ENCODE results near the gene PRR5. TPM values are rescaled to one million over a fixed set of nuclear protein-coding genes. Genes with fewer than 3 reads are reported as not detected.
A peak's percentile ranks its signal among the peaks of the same experiment; 100 is the strongest.

The PRR5 gene
- total RNA-seq, 1 experiment from 2014 or later: 11.8 TPM

DNA sequence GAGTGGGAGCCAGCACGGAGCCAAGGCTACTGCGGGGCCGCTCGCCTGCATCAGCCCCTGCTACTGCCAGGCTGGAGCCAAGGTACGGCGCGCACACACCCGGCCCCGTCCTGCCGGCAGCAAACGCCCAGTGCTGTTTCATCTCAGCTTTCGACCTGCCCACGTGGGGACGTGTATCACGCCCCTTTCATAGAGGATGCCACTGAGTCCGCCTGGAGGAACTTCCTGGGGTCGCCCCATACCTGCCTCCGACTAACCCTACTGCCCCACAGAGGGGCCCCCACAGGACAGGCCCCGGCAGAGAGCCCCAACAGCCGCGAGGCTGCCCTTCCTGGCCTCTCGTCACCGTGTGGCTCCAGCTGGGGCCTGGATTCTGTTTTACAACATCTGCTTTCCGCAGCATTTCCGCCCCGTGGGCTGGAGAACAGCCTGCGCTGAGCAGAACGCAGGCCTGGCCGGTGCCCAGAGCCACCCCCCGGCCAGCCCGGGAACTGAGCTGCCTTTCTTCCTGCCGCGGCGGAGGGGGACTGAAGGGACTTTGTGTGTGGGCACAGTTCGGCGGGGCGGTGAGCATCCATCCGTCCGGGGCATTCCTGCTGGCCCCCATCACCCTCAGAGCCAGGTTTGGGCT, 27.5 kb downstream of the PRR5 start:
- WGBS (ENCODE audit: extremely low coverage, insufficient read length, low lambda C conversion rate): no CpG with 5 or more reads among the region's 39 CpGs
- peak overlapping the region in 1 of 3 experiments; percentile 83; a peak in 2 of 7 replicates for H3K27ac Mint-ChIP-seq

More for the DNA sequence above, 27.5 kb downstream of the PRR5 start:
- Histone ChIP-seq H3K4me2 (ENCODE audit: insufficient read depth, insufficient read length, low read length) (no peak overlapping the region), H4K5ac (ENCODE audit: insufficient read length, low read depth, low read length) (no peak overlapping the region), H2BK5ac (ENCODE audit: insufficient read length, low read length) (no peak overlapping the region), H3K14ac (ENCODE audit: insufficient read depth, low read length) (no peak overlapping the region), H3K4ac (ENCODE audit: low read depth, low read length) (no peak overlapping the region), H3K23ac (ENCODE audit: insufficient read length, low read depth, low read length) (no peak overlapping the region), H2BK120ac (ENCODE audit: low read depth, low read length, poor library complexity, severe bottlenecking) (no peak overlapping the region), H3K23me2 (ENCODE audit: insufficient read length, low read depth, low read length, poor library complexity, severe bottlenecking) (no peaks in the 10 kb centered on the region), H4K91ac (ENCODE audit: insufficient read length, low read depth, low read length) (no peak overlapping the region), H4K20me1 (ENCODE audit: control insufficient read depth, insufficient read depth, insufficient read length) (no peaks in the 10 kb centered on the region), H3K27ac (ENCODE audit: insufficient read length, low read depth, low read length) (no peak overlapping the region), H2AFZ (ENCODE audit: low read length) (no peak overlapping the region), H2BK20ac (ENCODE audit: low read depth, low read length, poor library complexity, severe bottlenecking) (no peak overlapping the region), H3K79me2 (ENCODE audit: insufficient read depth, low read length) (no peaks in the 10 kb centered on the region), H3K4me1 (ENCODE audit: insufficient read depth, low read length) (no peaks in the 10 kb centered on the region), H3K9me3 (ENCODE audit: control insufficient read depth, low read depth, low read length) (no peaks in the 10 kb centered on the region), H2BK12ac (ENCODE audit: insufficient read length, low read depth, low read length) (no peak overlapping the region), H3T11ph (ENCODE audit: low read length) (no peak overlapping the region), H2AK5ac (ENCODE audit: insufficient read length, low read length) (no peak overlapping the region), H3K9ac (ENCODE audit: extremely low read depth, insufficient read length, low read length) (no peak overlapping the region), H3K56ac (ENCODE audit: insufficient read length, low read depth, low read length) (no peak overlapping the region), H4K8ac (replicated peaks; ENCODE audit: insufficient read length, low read depth, low read length) (no peak overlapping the region), H3K79me1 (ENCODE audit: insufficient read depth, low read depth, low read length, poor library complexity, severe bottlenecking) (no peaks in the 10 kb centered on the region), H3K18ac (ENCODE audit: insufficient read length, low read depth, low read length) (no peak overlapping the region), H3K27me3 (ENCODE audit: insufficient read depth, low read length) (no peaks in the 10 kb centered on the region), H2BK15ac (ENCODE audit: low read depth, low read length) (no peak overlapping the region)
- Mint-ChIP-seq H3K36me3 (ENCODE audit: insufficient read depth in 1 of 3, low read depth in 3 of 3) (peaks cover 0 to 3% (median 0%) of the 10 kb centered on the region in 3 experiments; a peak in 1 of 7 replicates), H3K4me3 (no peak overlapping the region), H3K4me1 (peaks cover under 1 to 12% of the 10 kb centered on the region in 2 experiments; a peak in 2 of 4 replicates), H3K27me3 (ENCODE audit: low read depth) (no peaks in the 10 kb centered on the region), H3K9me3 (no peaks in the 10 kb centered on the region)
- TF ChIP-seq, protein P1, sequence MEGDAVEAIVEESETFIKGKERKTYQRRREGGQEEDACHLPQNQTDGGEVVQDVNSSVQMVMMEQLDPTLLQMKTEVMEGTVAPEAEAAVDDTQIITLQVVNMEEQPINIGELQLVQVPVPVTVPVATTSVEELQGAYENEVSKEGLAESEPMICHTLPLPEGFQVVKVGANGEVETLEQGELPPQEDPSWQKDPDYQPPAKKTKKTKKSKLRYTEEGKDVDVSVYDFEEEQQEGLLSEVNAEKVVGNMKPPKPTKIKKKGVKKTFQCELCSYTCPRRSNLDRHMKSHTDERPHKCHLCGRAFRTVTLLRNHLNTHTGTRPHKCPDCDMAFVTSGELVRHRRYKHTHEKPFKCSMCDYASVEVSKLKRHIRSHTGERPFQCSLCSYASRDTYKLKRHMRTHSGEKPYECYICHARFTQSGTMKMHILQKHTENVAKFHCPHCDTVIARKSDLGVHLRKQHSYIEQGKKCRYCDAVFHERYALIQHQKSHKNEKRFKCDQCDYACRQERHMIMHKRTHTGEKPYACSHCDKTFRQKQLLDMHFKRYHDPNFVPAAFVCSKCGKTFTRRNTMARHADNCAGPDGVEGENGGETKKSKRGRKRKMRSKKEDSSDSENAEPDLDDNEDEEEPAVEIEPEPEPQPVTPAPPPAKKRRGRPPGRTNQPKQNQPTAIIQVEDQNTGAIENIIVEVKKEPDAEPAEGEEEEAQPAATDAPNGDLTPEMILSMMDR (conservative IDR thresholded peaks at IDR 0.05): no peak
- no peak for DNase-seq
